Middle frontal gyrus (tissue), 1 donor: ENCODE measurements around the gene AFF3.

Experiments
- DNase-seq: peaks from one replicate; pipeline ENCODE4 v3.0.0-alpha.2; 2015; ENCODE audit warnings: low spot score; ENCODE audit errors: extremely low spot score

The AFF3 gene

GRCh38 chr2:99573634-99574251, 568.6 kb downstream of the AFF3 start:
- no peak for DNase-seq

- DNase-seq: peak; percentile 62
These were observed 569.8 kb downstream of the AFF3 start for GRCh38 chr2:99572373-99573164.

GRCh38 chr2:99571954-99572353, 570.4 kb downstream of the AFF3 start:
- no peak for DNase-seq

- no peak for DNase-seq
These were observed 570.9 kb downstream of the AFF3 start for GRCh38 chr2:99571533-99571932.

GRCh38 chr2:99571021-99571420, 571.4 kb downstream of the AFF3 start:
- no peak for DNase-seq

- no peak for DNase-seq
These were observed 573.0 kb downstream of the AFF3 start for GRCh38 chr2:99569386-99569785.

GRCh38 chr2:99565227-99565626, 577.2 kb downstream of the AFF3 start:
- no peak for DNase-seq

GRCh38 chr2:99562516-99562915, 579.9 kb downstream of the AFF3 start:
- DNase-seq: no peak

GRCh38 chr2:99561804-99562203, 580.6 kb downstream of the AFF3 start:
- DNase-seq: no peak

GRCh38 chr2:99559075-99559662, 583.2 kb downstream of the AFF3 start:
- DNase-seq: peak; percentile 57

GRCh38 chr2:99555404-99555803, 587.0 kb downstream of the AFF3 start:
- no peak for DNase-seq

- DNase-seq: no peak
These were observed 587.5 kb downstream of the AFF3 start for GRCh38 chr2:99554871-99555270.

GRCh38 chr2:99554238-99554637, 588.2 kb downstream of the AFF3 start:
- no peak for DNase-seq

- no peak for DNase-seq
These were observed 589.9 kb downstream of the AFF3 start for GRCh38 chr2:99552529-99552928.

- DNase-seq: no peak
These were observed 592.0 kb downstream of the AFF3 start for GRCh38 chr2:99550368-99550767.

GRCh38 chr2:99545604-99546003, 596.8 kb downstream of the AFF3 start:
- DNase-seq: no peak

GRCh38 chr2:99545066-99545465, 597.3 kb downstream of the AFF3 start:
- DNase-seq: no peak

GRCh38 chr2:99544608-99545007, 597.8 kb downstream of the AFF3 start:
- no peak for DNase-seq

GRCh38 chr2:99543247-99543646, 599.1 kb downstream of the AFF3 start:
- DNase-seq: no peak

GRCh38 chr2:99537910-99538485, 604.4 kb downstream of the AFF3 start:
- no peak for DNase-seq

- DNase-seq: no peak
These were observed 618.3 kb downstream of the AFF3 start for GRCh38 chr2:99524056-99524455.

- DNase-seq: no peak
These were observed 620.2 kb downstream of the AFF3 start for GRCh38 chr2:99522157-99522556.
